GM12891 (cell line): ENCODE data around the gene TBC1D13.

Experiments
- DNase-seq: peaks from one replicate; pipeline ENCODE4 v3.0.0; 2011; ENCODE audit warnings: low spot score; ENCODE audit not compliant: insufficient read length
- FAIRE-seq: peaks from 2 replicates; lab custom pipeline; 2011; peaks lifted over from hg19 to GRCh38; lab: Jason Lieb, UNC
- PAX5 ChIP-seq: IDR thresholded peaks from 2 replicates; pipeline ENCODE4 v1.6.1; 2011; ENCODE audit warnings: low read length, moderate library complexity, mild to moderate bottlenecking; ENCODE audit not compliant: insufficient read depth, severe bottlenecking
- POLR2A ChIP-seq: IDR thresholded peaks from 2 replicates; pipeline ENCODE4 v1.6.1; 2011; ENCODE audit warnings: low read depth, low read length, control low read depth
- POLR2AphosphoS5 ChIP-seq: IDR thresholded peaks from 2 replicates; pipeline ENCODE4 v1.6.1; 2011; ENCODE audit warnings: low read depth, low read length, control low read depth
- POU2F2 ChIP-seq: IDR thresholded peaks from 2 replicates; pipeline ENCODE4 v1.6.1; 2011; ENCODE audit warnings: low read depth, mild to moderate bottlenecking, control low read depth, low read length, moderate library complexity
- SPI1 ChIP-seq: IDR thresholded peaks from 2 replicates; pipeline ENCODE4 v1.6.1; 2011; ENCODE audit warnings: low read depth, low read length, control low read depth
- TAF1 ChIP-seq: IDR thresholded peaks from 2 replicates; pipeline ENCODE4 v1.6.1; 2011; ENCODE audit warnings: low read depth, low read length, control low read depth

Gene TBC1D13

DNA sequence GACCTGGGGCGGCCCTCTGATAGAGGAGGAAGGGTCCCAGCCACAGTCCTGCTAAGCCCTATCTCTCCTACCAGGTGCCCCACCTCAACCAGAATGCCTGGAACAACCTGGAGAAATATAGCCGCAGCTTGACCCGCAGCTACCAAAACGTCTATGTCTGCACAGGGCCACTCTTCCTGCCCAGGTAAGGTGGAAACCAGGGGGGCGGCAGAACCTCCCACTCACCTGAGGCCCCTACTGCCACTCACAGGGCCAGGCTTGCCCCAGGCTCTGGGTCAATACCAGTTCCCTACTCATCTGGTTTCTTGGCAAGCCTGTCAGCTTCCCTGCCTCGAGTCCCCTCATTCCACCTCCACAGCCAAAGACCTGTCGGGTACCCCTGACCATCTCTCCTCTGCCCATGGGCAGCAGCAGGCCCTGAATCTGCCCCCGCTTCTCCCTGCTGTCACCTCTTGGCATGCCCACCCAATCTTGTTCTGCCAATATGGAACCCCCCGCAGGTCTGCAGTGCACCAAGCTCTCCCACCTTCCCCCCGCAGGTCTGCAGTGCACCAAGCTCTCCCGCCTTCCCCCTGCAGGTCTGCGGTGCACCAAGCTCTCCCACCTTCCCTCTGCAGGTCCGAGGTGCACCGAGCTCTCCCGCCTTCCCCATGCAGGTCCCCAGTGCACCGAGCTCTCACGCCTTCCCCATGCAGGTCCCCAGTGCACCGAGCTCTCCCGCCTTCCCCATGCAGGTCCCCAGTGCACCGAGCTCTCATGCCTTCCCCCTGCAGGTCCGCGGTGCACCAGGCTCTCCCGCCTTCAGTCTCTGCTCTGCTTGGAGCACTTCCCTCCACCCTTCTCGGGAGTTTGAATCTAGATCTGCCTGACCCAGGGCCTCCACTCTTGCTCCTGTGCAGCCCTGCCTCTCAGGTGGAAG, 33.9 kb downstream of the TBC1D13 start:
- DNase-seq (no peak), FAIRE-seq (no peak)
- TF ChIP-seq POLR2A (peak; percentile 29; the same call in 1 of the 2 replicates), POU2F2 (no peak)

DNA sequence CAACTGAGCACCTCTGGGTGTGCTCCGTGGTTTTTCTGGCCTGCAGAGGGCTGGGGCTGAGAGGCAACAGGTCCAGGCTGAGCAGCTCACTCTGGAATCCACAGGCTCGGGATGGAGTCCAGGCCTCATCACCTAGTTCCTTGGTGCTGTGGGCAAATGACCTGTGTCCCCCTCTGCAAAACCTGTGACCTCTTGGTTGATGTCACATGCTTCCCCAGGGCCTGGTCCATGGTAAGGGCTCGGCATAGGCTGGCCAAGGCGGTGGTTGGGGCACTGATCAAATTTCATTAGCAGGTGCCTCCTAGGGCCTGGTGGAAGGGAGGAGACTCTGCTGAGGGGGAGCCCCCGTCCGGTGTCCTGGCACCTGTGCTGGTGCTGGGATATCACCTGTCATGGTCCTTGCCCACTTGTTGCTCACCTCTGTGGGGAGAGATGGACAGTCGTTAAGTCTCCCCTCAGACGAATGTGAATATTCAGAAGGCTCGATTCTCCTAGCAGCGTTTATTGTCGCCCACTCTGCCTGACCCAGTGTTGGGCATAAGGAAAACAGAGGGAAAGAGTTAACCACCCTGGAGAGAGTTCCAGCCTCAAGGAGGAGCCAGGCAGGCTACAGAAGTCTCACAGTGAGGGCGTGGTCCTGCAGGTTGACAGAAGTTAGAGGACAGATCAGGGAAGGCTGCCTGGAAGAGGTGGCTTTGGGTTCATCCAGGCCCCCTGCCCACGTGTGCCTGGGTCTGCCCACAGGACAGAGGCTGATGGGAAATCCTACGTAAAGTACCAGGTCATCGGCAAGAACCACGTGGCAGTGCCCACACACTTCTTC, 34.7 kb downstream of the TBC1D13 start:
- DNase-seq: no peak
- TF ChIP-seq SPI1 (no peak), TAF1 (no peak), PAX5 (no peak), POU2F2 (no peak), POLR2A (no peak), POLR2AphosphoS5 (no peak; the same call in 1 of the 2 replicates)
- no peak for FAIRE-seq

DNA sequence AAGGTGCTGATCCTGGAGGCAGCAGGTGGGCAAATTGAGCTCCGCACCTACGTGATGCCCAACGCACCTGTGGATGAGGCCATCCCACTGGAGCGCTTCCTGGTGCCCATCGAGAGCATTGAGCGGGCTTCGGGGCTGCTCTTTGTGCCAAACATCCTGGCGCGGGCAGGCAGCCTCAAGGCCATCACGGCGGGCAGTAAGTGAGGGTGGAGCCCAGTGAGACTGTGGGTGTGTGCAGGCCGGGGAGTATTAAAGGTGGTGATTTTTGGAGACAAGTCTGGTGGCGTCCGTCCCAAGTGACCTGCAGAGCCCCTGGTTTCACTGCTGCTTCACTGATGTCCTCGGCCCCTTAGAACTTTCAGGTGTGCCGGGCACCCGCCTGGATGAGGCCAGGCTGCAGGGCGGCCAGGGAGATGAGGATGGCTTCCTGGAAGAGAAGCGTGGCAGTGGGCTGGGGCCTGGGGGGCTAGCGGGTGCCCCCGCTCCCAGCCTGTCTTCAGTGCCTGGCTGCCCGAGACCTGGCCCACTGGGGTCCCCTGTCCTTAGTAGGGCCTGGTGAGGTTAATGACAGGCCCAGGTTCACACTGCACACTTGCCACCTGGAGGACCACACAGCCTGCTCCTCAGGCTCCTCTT, 35.5 kb downstream of the TBC1D13 start:
- DNase-seq: no peak
- TF ChIP-seq POLR2AphosphoS5 (no peak), POU2F2 (no peak), TAF1 (no peak), POLR2A (no peak), PAX5 (no peak)
- no peak for FAIRE-seq

DNA sequence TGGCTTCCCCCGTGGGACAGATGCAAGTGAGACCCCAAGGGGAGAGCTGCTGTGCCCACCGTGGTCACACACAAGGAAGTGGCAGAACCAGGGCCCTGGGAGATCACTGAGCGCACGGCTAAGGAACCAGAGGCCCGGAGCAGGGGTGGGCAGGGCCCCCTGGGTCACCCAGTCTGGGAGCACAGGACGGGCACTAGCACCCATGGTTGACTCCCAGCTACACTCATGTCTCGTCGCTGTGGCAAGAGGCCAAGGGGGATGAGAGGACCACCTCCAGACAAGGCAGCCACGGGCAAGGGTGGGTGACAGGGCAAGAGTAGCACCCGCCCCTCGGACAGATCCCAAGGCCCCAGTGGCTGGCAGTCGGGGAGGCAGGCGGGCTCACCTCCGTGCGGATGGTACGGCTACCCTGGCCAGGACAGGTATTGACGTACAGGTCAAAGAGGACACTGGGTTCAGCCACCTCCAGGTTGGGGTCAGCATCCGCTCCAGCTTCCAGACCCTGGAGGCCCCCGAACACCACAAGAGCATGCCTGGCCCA, 36.4 kb downstream of the TBC1D13 start:
- FAIRE-seq: no peak

GRCh38 chr9:128823903-128824406, 36.9 kb downstream of the TBC1D13 start:
- no peak for DNase-seq
- FAIRE-seq: no peak
- no peak for TF ChIP-seq TAF1
- TF ChIP-seq POU2F2: no peak
- no peak for TF ChIP-seq PAX5
- TF ChIP-seq SPI1: no peak
- TF ChIP-seq POLR2AphosphoS5: no peak
- TF ChIP-seq POLR2A: no peak

More for the DNA sequence above, 36.4 kb downstream of the TBC1D13 start:
- no peak for TF ChIP-seq TAF1
- no peak for DNase-seq

DNA sequence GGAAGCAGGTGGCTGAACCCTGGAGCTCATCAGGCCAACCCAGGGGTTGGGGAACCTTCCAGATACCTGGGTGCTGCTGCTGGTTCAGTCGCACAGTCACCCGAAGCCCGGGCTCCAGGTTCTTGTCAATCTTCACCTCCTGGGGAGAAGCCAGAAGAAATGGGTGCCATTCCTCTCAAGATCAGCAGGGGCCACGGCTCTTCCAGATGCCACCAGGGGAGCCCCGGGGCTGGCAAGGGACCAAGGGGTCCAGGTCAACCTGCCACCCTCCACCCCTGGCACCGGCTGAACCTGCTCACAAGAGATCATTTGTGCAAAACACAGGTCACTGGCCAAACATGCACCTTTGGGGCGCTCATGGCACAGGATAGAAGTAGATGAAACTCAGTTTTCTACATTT, 37.9 kb downstream of the TBC1D13 start:
- no peak for FAIRE-seq
- no peak for DNase-seq
- TF ChIP-seq SPI1: no peak
- TF ChIP-seq PAX5: no peak
- no peak for TF ChIP-seq TAF1
- TF ChIP-seq POU2F2: no peak
- no peak for TF ChIP-seq POLR2AphosphoS5
- TF ChIP-seq POLR2A: no peak; the same call in 1 of the 2 replicates

- no peak for DNase-seq
- TF ChIP-seq POU2F2: no peak
- TF ChIP-seq SPI1: no peak
- no peak for TF ChIP-seq PAX5
- no peak for TF ChIP-seq POLR2A
- TF ChIP-seq TAF1: no peak
- TF ChIP-seq POLR2AphosphoS5: no peak
Measured at GRCh38 chr9:128825923-128826700, 39.1 kb downstream of the TBC1D13 start.

DNA sequence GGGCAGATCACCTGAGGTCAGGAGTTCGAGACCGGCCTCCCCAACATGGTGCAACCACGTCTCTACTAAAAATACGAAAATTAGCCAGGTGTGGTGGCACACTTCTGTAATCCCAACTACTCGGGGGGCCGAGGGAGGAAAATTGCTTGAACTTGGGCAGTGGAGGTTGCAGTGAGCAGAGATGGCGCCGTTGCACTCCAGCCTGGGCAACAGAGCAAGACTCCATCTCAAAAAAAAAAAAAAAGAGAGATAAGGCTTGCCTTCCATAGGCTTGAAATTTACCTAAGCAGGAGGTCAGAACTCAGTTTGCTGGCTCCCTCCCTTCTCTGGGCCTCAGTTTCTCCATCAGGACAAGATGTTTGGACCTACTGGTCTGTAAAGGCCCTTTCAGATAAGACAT, 41.2 kb downstream of the TBC1D13 start:
- TF ChIP-seq TAF1 (no peak), PAX5 (no peak), POU2F2 (no peak), POLR2AphosphoS5 (no peak), POLR2A (no peak), SPI1 (no peak)

More at GRCh38 chr9:128825923-128826700, 39.1 kb downstream of the TBC1D13 start:
- no peak for FAIRE-seq

More for the DNA sequence above, 41.2 kb downstream of the TBC1D13 start:
- FAIRE-seq: no peak
- no peak for DNase-seq
